MV-4-11 (cell line): Measurements from ENCODE around the gene HDAC11.
"Not testable (repeated sequence)": the region's sequence is repeated elsewhere in the genome, so short reads cannot be mapped to it uniquely, and the experiment has no call there.

Experiments
- DNase-seq: peaks from one replicate; lab custom pipeline; 2025; lab: John Stamatoyannopoulos, UW

The HDAC11 gene

DNA sequence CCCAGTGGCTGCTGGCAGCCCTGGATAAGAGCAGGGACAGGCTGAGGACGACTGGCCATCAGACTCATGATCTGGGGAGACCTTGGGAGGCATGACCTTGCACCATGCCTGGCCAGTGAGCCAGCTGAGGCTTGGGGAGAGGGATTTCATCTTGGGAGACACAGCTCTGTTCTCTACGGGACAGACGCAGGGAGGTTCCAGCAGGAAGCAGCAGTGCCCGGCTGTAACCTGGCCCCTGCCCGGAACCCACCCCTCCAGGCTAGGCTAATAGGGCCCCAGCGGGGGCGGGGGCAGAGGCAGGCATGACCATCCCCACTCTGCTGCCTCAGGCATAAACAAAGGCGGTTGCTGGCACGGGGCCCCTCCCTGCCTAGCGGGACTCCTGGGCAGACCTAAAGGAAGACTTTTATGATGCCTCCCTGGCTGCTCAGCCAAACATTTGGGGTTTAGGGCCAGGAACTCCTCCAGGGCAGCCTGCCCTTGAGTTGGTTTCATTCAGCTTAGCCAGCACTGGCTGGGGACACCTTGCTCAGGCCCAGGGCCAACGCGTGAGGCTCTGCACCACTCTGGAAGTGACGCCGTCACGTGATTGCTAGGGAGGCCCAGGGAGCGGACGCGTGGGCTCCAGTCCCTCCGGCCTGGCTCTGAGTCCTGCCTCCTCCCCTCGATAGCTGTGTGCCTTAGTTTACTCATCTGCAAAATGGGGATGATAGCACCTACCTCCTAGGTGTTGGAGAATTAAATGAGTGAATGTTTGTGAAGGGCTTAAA, 27.6 kb downstream of the HDAC11 start:
- no peak for DNase-seq

DNA sequence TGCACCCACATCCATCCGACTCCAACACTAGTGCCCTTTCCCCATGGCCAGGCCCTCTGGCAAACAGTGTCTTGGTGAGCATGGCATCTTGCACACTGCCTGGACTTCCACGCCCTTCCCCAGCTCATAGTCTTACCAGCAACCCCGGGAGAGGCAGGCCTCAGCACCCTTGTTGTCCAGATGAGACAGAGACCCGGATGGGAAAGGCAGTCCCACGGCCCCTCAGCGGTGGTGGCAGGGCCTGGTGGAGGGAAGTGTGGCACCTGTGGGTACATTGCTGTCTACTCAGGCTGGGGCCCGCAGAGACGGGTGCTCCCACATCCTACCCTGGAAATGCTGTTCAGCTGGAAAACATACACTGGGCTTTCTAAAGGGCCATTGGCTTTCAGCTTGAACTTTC, 28.4 kb downstream of the HDAC11 start:
- DNase-seq, result no peak

DNA sequence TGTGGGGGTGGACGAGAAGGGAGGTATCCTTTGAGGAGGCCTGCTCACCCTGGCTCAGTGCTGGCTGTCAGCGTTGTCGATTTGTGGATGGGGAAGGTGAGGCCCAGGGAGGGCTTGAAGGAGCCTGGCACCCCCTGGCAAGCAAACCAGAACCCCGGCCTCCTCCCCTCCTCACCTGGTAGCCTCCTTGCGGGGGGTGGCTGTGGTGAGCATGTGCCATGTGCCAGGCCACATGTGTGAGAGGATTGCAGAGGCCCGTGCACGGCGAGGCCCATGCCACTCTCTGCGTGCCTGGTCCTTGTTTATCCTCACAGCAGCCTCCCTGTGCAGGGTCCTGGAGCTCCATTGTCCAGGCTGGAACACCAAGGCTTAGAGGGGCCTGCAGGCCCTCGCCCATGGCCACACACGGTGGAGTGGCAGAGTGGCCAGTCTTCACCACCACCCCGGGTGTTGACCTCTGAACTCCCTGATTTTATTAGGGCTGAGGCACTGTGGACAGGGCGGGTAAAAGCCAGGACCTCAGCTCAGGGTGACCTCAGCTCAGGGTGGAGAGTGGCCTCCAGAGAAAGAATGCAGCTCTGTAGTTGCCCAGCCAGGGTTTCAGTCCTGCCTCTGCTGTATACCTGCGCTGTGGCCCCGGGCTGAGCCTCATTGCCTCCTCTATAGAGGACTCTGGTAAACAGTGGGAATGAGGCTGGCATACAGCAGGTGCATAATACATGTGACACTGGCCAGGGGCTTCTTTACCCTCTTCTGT, 29.1 kb downstream of the HDAC11 start:
- no peak for DNase-seq

DNA sequence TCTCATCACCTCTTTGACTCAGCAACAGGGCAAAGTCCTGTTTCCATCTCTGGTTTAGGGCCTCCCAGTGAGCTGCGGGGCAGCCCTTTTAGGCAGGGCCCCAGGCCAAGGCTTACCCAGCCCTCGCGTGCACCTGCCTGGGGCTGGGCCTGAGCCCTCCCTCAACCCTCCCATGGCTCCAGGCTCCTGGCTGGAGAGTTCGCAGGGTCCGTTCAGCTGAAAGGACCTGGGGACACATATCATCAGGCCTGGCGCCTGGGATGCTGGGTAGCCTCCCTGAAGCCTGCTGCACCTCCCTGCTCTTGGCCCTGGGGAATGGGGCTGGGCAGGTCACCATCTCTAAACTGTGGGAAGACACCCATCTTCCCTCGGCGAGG, 29.7 kb downstream of the HDAC11 start:
- DNase-seq, result no peak

DNA sequence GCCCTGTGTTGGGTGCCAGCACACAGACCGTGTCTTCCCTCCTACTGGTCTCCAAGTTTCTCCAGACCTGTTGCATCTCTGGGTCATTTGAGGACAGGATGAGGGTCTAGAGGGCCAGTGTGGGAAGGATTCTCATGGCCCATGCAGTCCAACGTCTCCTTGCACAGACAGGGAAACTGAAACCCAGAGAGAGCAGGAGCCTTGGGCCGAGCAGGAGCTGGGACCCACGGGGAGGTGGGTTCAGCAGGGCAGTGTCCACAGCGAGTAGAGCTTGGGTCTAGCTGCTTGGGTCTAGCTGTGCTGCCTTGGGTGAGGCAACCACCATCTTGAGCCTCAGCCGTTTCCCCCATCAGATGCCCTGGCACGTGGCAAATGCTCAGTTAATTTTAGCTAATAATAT, 32.3 kb downstream of the HDAC11 start:
- DNase-seq, result no peak

DNA sequence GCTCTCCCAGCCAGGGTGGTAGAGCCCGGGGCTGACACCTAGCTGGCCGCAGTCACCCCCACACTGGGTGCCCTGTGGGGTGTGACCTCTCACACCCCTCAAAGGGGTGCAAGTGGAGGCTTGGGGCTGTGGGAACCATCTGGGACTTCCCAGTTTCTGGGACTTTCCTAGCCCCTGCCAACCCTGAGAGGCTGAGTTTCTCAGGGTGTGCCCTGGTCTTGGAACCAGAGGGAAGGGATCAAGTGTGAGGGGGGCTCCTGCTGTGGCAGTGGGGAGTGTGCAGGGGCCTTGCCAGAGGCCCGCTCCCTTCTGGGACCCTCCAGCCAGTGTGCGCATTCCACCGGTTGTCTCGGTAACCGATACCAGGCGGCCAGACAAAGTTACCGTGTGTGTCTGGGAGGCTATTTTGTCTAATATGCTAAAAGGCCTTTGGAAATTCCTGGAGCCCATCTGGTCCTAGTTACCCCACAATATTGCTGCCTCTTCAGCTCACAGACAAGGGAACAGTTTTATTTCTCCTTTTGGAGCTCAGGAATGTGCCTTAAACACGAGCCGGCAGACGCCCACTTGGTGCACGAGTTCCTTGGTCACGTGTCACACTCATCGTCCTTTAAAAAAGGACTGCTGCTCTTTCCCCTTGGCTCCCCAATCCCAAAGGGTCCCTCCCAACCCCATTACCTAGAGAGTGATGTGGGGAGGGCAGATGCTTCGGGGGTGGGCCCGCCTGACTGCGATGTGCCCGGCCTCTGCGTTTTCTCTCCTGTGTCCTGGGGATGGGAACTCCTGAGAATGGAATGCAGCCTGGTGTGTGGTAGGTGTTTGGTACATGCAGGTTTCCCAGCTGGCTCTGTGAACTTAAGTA, 33.2 kb downstream of the HDAC11 start:
- DNase-seq, result no peak

DNA sequence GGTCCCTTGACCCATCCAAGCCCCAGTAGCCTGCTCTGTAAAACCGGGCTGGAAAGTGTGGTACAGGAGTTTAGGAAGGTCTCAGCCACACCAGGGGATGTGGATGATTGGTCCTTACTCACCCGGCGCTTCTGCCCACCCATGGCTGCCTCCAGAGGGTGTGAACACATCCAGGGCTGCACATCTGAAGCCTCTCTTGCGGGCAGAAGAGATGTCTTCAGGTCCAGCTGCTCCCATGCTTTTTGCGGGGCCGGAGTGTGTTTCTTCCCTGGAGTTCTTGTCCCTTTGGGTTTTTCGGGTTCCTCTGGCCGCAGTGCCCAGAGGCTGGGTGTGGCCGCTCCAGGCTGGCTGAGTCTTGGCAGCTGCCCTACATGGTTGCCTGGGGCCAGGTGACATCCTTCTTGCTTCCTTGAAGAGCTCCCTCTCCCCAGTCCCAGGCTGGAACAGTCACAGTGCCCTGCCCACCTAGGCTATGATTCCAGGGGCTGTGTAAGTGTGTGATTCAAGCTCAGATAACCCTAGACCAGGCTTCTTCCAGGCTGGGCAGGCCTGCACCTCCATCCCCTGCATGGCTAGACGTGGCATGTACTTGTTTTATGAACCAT, 33.9 kb downstream of the HDAC11 start:
- no peak for DNase-seq

DNA sequence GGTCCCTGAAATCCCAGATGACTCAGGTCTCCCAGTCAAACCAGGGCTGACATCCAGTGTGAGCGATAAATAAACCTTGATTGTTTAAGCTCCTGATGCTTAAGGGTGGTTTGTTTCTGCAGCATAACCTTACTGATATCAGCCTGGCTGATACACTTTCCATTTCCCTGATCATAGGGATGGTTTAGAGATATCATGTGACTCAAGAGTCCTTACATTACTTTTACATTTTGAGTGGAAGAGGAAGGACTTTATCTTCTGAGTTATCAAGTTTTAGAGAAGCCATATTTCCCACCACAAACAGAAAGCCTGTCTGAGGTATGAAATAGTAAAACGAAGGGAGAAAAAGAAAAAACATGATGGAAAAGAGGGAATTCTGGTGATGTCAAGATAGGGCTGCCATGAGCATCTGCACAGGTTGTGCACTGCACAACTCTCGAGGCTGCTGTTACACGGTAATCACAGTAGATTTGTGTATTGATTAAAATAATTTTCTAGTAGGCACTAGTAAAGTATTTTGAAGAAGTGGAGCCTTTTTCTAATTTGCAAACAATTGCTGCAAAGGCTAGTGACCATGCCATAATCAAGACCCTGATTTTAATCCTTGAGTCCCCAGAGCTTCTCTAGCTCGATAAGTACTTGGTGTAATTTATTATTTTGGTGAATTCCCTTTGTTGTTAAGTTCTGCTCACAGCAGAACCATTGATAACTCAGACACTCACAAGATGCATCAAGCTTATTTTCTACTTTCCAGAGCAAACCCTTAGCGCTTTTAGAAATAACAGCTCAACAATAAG, 34.7 kb downstream of the HDAC11 start:
- no peak for DNase-seq

DNA sequence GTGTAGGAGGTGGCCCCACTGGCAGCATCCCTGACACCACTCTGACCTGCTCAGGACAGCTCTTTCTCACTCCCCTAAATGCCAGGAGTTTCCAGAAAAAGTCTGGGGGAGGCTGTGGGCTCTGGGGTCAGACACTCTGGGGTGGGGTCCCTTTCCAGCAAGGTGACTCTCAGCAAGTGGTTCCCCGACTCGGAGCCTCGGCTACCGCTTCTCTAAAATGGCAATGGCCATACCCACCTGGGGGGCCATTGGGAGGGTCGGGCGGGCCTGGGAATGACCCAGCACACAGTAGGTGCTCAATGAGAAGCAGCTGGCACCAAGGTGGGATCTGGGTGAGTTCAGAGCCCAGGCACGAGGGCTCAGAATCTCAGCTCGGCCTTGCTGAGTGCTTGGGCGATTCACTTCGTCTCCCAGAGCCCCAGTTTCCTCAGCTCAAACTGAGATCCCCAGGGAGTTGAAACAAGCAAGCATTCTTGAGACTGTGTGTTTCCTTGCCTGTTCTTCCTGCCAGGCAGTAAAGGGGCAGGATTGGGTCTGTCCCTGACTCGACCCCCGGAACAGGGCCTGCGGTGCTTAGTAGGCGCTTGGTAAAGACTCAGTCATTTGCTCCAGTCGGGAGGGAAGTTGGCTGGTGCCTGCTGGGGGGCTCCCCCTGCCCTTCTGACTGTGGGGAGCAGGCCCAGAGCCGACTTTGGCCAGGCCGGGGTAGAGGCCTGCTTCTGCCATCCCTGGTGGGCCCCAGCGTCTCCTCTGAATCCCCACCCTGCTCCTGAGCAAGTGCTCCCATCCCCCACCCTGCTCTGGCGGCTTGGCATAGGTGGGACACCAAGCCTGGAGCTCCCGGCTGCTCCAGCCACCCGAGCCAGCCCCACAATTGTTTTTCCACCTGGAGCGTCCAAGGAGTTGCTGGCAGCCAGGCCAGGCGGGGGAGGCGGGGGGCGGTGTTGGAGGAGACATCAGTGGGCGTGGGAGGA, 36.0 kb downstream of the HDAC11 start:
- DNase-seq, result no peak

DNA sequence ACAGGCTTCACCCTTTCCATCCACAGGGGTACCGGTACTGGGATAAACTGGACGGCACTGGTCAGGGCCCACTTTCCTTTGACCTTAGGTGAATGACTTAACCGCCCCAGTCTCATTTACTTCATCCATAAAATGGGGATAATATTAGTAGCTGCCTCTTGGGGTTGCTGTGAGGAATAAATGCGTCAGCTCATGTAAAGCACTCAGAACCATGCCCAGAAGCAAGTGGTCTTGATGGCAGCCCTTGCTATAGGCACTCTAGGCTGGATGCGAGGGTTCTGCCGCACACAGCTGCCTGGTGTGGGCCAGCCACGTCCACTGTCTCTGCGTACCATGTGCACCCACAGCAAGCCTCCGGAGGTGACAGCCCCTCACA, 36.6 kb downstream of the HDAC11 start:
- no peak for DNase-seq

DNA sequence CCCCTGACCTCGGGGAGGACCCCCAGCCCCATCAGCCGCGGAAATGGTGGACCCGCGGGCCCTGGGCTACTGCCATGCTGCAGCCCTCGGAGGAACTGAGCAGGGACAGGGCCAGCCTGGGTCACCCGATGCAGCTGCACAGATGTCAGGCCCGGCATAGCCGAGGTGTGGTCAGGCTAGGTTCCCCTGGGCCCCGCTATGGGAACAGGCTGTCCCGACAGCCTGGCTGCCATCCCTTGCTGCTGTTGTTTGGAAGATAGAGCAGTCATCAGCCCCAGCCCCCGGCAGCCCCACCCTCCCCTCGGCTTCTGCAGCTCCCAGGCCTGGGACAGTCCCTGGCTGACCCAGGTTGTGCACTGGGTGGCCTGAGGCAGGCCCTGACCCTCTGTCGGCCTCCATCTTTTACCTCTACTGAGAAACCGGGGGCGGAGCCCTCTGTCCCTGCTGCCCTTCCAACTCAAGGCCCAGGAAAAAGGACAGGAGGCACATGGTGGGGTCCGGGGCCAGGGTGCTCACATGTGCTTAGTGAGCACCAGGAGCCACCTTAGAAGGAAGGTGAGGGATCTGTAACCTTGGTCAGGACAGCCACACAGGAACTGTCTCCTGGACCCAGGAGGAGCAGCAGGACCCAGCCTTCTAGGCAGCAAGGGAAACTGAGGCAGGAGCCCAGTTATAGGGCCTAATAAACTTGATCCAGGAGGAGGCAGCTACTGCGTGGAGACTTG, 37.3 kb downstream of the HDAC11 start:
- no peak for DNase-seq

DNA sequence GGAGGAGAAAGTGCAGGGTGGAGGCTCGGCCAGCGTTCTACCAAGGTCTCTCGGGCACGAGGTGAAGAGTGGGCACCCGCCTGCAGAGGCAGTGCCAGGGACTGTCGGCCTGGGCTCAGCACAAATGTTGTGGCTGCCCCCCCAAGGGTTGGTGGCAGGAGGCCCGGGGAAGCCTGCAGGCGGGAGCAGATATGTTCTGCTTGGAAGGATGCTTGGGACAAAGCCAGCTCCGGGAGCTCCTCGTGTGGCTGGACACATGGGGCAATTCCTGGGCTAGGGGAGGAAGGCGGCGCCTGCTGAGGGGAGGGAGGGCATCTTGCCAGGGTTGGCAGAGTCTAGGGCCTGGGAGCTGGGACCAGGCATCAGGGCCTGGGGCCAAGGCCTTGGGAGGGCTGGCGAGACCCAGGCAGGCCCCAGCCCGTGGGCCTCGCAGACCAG, 38.4 kb downstream of the HDAC11 start:
- DNase-seq, result no peak

DNA sequence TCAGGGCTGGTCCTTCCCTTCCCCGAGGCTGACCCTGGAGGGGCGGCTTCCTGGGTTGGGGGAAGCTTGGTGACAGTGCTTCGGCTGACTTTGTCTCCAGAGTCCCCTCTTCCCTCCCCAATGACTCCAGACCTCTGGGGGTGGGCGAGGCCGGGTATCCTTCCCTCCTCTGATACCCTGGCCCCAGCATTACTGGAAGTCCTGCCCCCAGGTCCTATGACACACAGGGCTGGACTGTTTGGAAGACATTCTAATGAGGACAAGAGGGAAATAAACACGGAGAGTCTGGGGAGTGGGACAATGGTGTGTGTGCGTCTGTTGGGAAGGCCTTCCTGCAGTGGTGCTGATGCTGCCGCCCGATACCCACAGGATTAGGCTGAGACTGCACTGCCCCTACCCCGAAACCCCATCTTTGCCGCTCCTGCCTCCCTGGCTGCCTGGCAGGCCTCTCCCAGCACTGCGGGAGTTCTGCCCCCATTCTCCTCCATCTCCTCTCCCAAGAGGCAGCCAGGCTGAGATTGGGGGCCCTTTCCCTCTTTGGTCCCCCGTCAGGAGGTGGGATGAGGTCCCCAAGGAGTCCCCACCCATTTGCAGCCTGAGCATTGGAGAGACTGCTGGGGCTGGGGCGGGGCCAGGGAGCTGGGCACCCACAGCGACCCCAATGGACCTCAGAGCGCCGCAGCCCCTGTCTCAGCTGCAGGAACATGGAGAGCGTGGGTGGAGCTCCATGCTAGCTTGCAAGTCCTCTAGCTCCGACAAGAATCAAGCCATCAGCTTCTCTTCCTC, 39.1 kb downstream of the HDAC11 start:
- no peak for DNase-seq

DNA sequence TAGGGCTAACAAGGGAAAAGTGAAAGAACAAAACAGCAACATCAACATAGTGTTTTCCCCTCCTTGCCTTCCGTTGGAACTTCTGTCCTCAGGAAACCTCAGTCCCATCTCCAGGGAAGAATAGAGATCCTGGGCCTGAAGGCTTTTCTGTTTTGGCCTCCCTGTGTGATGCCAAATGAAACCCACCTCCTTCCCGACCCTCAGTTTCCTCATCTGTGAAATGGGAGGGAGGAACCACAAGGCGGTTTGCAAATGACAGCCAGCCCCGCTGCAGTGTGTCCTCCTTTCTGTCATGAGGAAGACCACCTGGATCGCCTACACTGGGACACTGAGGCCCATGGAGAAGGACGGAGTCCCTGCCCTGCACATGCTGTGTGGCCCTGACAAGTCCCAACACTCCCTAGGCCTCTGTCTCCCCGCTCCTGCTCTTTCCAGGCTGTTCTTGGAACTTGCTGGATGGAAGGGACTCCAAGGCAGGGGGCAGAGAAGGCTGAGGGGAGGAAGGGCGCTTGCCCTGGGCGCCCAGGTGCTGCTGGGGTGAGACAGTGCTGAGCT, 40.3 kb downstream of the HDAC11 start:
- no peak for DNase-seq

DNA sequence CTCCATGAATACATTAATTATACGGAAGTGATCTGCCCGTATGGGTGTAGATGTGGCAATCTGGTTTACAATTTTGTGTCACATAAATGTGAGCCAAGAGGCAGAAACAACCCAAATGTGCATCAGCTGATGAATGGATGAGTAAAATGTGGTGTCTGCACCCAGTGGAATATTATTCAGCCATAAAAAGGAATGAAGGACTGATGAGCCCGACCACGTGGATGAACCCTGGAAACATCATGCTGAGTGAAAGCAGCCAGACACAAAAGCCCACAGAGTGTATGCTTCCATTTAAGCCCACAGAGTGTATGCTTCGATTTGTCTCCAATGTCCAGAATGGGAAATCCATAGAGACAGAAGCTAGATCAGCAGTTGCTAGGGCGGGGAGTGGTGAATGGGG, 41.2 kb downstream of the HDAC11 start:
- DNase-seq, result no peak

DNA sequence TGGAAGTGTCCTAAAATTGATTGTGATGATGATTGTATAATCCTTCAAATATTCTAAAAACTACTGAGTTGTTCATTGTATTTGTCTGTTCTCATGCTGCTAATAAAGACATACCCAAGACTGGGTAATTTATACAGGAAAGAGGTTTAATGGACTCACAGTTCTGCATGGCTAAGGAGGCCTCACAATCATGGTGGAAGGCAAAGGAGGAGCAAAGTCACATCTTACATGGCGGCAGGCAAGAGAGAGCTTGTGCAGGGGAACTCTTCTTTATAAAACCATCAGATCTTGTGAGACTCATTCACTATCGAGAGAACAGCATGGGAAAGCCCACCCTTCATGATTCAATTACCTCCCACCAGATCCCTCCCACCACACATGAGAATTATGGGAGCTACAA, 41.6 kb downstream of the HDAC11 start:
- not testable (repeated sequence) for DNase-seq

DNA sequence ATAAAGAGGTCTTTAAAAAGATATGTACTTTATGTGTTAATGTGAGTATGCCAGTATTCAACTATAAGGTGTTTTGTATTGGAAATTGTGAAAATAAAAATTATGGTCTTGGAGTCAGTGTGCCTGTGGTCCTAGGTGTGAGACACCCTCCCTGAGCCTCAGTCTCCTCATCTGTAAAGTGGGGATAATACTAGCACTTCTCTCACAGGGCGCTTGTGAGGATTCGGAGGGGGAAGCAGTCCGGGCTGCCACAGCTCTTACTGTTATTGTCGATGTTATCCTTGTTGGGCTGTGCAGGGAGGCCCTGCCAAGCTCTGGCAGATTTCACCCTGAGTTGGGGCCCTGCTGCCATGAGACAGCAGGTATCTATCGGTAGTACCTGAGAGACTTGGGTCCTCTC, 42.1 kb downstream of the HDAC11 start:
- DNase-seq, result no peak

DNA sequence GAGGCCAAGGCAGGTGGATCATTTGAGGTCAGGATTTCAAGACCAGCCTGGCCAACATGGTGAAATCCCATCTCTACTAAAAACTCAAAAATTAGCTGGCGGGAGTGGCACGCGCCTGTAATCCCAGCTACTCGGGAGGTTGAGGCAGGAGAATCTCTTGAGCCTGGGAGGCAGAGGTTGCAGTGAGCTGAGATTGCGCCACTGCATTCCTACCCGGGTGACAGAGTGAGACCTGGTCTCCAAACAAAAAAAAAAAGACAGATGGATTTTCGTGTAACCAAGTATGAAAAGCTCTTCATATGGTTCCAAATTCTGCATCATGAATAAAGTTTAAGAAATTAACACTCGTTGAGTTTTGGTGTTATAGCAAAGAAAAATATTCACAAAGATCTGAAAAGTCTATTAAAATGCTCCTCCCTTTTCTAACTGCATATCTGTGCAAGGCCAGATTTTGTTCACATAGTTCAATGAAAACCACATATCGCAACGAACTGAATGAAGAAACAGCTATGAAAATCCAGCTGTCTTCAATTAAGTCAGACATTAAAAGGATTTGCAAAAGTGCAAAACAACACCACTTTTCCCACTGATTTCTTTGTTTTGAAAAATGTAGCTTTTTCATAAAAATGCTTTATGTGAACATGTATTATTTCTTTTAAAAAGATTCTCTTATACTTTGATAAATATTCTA, 45.0 kb downstream of the HDAC11 start:
- DNase-seq, result no peak
